Right hindlimb (tissue), 1 donor: ENCODE measurements around the gene TMEM267.
"Not testable (repeated sequence)": the region's sequence is repeated elsewhere in the genome, so short reads cannot be mapped to it uniquely, and the experiment has no call there.

Experiments
- DNase-seq: peaks from one replicate; pipeline ENCODE4 v3.0.0-alpha.2; 2018

The TMEM267 gene

DNA sequence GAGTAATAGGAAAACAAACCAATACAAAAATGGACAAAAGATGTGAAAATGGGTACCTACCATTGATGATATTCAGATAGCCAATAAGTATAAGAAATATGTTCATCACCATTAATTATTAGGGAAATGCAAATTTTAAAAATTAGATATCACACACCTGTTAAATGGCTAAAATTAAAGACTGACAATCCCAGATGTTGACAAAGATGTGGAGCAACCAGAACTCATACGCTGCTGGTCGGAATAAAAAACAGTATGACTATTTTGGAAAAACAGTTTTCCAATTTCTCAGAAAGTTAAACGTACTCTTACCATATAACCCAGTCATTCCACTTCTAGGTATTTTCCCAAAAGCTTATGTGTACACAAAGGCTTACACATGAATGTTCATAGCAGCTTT is 27.1 kb downstream of the TMEM267 start:
- no peak for DNase-seq

DNA sequence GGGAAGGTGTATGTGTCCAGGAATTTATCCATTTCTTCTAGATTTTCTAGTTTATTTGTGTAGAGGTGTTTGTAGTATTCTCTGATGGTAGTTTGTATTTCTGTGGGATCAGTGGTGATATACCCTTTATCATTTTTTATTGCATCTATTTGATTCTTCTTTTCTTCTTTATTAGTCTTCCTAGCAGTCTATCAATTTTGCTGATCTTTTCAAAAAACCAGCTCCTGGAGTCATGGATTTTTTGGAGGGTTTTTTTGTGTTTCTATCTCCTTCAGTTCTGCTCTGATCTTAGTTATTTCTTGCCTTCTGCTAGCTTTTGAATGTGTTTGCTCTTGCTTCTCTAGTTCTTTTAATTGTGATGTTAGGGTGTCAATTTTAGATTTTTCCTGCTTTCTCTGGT is 42.1 kb downstream of the TMEM267 start:
- DNase-seq = not testable (repeated sequence)

DNA sequence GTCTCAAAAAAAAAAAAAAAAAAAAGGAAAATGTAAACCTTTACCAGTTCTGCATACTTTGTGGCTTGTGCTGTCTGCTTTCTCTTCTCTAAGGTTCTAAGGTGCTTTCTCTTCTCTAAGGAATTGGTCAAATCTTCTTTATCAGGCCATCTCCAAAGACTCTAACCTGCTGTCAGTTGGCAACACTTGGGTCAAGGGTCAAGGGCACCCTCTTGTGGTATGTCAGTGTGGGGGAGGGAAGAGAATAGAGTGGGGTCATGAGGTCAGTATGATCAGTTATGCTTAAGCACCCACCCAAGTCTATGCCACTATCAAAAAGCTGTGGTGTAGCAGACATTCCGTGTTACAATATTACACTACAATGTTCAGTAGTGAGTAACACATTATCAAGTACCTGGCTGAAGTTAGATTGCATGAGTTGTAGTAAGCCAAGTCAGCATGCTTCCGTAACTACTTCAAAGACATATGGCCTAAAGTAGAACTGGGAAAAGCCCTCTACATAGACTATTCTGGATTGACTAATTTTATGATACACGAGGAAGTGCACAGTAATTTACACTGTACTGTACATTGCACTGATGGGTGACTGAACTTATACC is 46.5 kb downstream of the TMEM267 start:
- DNase-seq = no peak

DNA sequence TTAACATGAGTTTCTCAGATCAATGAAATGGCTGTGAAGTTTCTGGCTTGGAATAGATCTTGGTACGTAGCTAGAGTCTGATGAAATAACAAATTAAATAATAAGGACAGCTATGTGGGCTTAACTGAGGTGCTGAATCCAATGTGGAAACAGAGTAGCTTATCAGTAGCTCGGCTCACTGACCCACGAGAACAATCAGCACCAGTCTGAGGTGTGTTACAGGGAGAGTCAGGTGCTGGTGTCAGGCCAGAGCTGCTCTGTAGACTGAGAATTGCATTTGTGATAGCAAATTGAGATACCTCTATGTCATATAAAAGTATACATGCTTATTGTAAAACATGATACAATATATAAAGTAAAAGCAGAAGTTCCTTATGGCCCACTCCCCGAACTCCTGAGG is 50.3 kb downstream of the TMEM267 start:
- DNase-seq = no peak

DNA sequence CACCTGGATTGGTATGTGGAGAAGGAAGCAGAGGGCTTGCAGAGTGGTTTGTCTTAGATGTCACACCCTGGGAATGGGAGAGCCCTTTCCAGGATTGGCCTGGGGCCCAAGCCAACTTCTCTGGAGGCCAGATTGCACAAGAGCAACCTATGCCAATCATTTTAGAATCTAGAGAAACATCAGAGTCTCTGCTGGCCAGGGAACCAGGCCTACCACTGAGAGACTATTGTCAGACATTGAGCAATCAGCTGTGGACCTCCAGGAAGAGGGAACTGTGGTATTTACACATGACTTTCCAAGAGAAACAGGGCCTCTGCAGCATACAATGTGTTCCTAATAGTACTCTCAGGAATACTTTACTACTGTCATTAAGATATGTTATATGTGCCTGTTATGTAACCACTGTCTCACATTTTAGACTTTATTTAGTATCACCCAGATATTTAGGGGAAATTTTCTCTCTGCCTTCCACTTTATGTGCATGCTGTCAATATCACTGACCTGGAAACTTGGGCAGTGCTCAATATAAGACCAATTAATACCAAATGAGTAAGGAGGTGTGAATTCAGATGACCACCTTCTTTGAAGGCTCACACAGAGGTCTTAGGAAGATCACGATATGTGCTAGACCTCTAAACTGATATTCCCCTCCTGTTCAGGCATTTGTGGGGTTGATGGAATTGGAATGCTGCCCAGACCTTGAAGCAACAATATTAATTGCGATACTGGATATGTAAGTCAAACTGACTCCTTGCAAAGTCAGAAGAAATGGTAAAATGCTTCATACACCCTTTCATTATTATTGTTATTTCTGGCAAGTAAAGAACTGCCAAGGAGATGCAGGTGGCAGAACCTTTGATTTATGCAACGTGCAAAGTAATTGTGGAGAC is 50.9 kb downstream of the TMEM267 start:
- no peak for DNase-seq

DNA sequence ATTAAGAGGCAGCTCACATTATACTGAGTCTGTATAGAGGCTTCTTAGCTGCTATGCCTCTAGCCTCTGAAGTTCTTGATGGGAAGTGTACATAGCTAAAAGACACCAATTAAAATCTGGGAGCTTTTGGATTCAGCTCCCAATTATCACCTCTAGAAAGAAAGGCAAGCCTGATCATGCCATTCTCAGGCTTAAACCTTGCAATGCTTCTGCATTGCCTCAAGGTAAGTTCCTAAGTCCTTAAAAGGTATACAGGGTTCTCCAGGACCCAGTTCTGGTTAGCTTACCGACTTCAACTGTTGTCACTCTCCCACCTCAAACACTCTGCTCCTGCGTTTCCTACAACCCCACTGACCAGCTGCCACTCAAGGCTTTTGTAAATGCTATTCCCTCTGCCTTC is 54.0 kb downstream of the TMEM267 start:
- no peak for DNase-seq

DNA sequence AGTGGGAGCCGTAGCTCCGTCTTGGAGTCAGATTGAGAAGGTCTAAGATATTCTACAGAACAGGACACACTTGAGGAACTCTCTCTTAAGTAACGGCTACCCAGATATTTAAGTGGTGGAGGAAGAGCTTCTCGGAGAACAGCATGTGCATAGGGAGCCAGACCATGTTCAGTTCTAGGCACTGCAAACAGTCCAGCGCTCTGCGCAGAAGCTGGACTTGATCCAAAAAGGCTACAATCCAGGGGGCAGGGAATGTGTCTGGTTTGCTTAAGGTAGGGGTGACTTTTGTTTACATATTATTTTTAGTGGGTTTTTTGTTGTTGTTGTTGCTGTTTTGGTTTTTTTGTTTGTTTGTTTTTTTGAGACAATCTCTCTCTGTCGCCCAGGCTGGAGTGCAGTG is 54.6 kb downstream of the TMEM267 start:
- DNase-seq = no peak

DNA sequence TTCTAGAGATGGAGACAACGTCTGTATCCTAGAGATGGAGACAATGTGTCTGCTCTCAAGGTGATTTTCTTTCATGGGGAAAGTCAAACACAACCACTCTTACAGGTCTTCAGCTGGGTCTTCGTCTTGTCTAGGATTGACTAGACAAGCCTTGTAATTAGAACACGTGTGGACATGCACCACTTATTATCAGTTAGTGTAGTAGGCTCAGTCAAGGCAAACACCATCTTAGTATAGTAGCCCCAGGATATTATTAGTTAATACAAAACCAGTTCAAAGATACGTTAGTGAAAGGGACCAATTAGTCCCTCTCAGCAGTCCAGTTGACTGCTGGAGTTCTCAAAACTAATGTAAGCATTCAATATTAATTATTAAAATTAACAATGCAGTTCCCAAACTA is 56.4 kb downstream of the TMEM267 start:
- no peak for DNase-seq

DNA sequence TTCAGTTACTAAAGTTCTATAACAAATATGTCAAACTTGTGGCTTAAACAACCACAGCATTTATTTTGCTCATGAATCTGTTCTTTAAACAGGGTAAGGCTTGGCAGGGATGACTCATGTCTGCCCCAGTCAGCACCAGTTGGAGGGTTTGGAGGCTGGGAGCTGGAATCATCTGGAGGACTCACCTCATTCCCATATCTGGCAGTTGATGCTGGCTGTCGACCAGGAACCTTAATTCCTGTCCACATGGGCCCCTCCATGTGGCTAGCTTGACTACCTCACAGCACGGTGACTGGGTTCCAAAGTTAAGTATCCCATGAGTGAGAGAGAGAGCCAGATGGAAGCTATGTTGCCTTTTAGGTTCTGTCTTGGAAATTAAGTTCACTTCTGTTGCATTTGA is 57.7 kb downstream of the TMEM267 start:
- DNase-seq = no peak

DNA sequence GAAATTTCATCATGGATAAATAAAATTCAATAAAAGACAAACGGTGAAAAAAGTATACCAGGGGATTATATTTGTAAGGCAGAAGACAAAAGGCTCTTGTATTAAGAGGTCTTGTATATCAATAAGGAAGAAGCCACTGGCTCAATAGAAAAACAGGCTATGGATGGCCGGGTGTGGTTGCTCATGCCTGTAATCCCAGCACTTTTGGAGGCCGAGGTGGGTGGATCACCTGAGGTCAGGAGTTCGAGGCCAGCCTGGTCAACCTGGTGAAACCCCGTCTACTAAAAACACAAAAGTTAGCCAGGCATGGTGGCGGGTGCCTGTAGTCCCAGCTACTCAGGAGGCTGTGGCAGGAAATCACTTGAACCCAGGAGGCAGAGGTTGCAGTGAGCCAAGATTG is 60.6 kb downstream of the TMEM267 start:
- not testable (repeated sequence) for DNase-seq

DNA sequence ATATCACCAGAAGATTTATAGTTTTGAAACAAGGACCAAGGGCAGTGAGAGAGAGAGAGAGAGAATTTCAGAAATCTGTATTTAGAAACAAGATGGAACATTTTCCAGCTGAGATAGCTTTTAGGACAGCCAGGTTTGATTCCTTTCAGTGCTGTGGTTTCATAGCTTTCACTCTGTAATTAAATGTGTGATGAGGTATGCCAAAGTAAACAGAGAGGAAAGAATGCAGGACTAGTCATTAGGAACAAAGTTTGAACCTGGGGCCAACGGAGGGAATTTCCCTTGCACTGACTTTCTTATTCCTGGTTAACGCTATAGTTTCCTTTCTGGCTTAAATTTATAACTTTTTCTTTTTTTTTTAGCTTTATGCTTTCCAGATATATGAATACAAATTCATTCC is 61.5 kb downstream of the TMEM267 start:
- DNase-seq = no peak

DNA sequence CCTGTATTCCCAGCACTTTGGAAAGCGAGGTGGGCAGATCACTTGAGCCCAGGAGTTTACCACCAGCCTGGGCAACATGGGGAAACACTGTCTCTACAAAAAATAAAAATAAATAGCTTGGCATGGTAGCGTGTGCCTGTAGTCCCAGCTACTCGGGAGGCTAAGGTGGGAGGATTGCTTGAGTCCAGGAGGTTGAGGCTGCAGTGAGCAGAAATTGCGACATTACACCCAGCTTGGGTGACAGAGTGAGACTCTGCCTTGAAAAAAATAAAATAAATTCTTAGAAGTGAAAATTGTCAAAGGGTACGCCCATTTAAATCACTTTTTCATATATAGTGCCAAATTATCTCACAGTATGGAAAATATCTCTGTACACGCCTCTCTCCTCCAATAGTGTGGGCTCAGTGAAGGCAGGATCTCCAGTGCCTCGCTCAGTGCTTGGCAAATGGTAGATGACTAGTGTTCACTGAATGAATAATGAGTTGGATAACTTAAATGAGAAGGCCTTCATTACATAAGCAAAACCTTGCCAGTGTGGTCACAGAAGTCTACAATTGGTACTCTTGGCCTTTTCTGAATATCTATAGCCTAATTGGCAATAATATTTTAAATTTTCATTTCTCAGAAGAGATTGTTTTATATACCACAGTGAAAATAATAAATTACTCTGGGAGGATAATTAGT is 62.1 kb downstream of the TMEM267 start:
- no peak for DNase-seq

DNA sequence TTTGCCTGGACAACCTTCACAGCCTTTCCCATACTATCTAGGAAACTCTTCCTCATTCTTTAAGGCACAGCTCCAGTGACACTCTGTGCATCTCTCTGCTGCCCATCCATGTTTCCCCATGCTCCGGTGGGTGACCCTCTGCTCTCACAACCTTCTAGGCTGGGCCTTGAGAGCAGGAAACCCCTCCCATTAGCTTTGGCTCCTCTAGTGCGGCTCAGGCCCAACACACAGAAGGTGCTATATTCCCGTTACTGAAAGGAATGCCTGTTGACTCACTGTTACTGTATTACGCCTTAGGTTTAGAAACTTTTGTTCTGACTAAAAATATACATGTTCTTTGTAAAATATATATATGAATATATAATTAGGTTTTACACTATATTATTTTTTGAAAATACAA is 63.4 kb downstream of the TMEM267 start:
- no peak for DNase-seq

DNA sequence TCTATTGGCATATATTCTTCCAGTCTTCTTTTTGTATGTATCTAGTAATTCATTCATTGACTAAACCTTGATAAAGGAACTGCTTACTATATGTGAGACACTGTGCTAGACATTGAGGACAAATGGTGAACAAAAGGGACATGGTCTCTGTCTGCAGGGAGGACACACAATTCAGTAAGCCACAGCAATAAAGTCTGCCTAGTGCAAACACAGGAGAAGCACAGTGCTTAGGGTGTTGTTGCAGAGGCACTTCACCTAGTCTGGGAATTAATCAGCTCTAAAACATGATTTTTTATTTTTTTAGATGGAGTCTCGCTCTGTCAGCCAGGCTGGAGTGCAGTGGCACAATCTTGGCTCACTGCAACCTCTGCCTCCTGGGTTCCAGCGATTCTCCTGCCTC is 65.1 kb downstream of the TMEM267 start:
- no peak for DNase-seq

DNA sequence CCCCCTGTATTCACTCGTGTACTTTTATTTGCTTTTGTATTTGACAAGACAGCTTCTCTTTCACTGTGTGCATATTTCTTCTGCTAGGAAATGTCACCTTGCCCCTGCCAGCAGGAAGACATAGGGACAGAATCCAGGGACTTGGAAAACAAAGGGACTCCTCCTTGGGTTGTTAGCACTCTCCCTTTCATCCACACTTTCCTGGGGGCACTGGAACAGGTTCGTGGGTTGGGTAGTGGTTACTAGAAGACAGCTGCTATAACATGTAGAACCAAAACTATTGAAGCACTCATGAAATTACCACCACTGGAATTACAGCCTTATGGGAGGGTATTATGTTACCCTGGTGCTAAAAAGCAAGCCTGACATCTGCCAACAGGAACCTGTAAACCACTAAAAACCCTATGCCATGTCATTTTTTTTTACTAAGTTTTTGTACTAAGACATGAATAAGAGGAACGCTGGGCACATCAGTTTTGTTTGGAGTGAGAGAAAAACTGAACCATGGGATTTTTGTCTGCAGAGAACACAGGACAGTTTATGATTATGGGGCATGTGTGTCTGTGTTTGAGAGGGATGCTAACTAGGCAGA is 66.8 kb downstream of the TMEM267 start:
- DNase-seq = no peak

DNA sequence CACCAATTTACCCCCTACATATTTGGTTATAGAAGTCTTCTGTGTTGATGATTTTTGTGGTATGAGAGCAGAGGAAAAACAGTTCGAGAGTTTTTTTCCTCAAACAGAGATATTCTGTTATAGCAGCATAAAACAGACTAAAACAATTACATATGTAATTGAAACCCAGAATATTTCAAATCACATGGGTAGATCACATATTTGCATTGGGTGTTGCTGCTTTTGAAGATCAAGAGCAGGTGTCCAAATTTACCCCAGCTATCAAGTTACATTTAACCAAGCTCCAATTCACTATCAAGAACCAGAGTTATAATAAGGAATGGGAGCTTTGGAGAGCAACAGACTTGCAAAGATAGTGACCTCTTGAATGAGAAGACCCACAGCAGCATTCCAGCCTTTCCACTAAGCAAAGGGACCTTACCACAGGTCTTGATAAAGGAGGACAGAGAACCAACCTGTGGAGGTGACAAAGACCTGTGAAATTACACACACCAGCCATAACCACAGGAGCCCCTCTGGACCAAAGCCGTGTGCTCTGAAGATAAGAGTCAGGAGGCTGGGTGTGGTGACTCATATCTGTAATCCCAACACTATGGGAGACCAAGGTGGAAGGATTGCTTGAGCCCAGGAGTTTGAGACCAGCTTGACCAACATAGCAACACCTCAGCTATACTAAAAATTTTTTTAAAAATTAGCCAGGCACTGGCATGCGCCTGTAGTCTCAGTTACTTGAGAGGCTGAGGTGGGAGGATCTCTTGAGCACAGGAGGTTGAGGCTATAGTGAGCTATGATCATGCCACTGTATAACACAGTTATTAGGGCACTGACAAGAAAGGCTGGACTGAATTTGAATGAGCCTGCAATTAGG is 67.5 kb downstream of the TMEM267 start:
- no peak for DNase-seq

DNA sequence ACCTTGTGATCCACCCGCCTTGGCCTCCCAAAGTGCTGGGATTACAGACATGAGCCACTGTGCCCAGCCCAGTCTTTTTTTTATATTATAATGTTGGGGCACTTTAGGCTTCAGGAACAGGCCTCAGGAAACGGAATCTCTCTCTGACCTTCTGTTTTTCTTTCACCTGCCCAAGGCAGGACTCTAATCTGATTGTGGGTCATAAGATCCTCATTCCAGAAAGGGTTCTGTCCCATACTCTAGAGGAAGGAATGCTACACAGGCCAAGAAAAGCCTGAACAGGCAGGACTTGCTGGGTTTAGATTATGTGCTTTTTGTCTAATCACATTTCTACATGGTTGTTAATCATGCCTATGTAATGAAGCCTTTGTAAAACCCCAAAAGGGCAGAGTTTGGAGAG is 69.7 kb downstream of the TMEM267 start:
- no peak for DNase-seq

DNA sequence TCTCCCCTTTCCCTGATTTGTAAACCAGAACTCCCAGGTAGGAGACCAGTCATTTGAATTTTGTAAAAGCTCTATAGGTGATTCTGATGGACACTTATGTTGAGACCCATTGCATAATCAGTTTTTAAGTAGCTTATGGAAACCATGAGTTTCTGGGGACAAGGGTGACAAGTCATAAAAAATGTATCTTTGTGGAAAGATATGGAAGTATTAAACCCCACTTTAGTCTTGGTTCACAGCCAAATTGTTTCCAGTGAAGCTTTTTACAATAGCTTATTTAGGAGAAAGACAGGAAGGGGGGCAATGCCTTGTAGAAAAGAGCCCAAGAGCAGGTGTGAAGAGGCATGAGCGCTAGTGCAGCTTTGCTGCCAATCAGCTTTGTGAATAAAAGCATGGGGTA is 71.0 kb downstream of the TMEM267 start:
- no peak for DNase-seq

DNA sequence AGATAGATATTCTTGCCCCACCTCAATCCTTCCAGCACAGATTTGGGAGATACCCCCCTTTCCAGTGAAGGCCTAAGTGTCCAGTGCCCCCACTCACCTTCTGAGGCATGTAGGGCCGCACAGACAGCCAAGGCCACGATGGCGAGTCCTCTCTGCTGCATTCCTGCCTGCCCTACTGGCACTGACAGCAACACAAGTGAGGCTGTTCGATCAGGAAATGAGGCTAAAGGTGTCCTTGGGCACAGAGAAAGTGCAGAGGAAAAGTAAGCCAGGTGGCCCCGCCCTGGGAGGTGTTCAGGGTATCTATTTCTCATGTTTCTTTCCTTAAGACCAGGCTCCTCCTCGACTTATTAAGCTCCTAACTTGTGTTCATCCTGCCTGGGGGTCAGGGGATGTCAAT is 71.5 kb downstream of the TMEM267 start, which contains the start of gene CCL28:
CCL28 (minus strand) TSS at position 236 of the 400 bp plus-strand sequence; CDS start at position 161, 75 bp downstream.
- DNase-seq = no peak

DNA sequence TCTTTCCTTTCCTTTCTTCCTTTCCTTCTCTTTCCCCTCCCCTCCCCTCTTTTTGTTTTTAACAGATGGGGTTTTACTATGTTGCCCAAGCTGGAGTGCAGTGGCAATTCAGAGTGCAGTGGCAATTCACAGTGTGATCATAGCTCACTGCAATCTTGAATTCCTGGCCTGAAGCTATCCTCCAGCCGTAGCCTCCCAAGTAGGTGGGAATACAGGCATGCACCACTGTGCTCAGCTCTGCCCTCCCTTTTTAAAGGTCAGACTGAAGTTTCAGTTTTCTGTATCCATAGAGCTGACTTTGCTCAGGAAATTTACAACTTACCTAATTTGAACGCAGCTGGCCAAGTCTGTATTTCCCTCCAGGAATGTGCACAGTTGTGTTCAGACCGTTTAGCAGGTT is 72.2 kb downstream of the TMEM267 start:
- DNase-seq = no peak

DNA sequence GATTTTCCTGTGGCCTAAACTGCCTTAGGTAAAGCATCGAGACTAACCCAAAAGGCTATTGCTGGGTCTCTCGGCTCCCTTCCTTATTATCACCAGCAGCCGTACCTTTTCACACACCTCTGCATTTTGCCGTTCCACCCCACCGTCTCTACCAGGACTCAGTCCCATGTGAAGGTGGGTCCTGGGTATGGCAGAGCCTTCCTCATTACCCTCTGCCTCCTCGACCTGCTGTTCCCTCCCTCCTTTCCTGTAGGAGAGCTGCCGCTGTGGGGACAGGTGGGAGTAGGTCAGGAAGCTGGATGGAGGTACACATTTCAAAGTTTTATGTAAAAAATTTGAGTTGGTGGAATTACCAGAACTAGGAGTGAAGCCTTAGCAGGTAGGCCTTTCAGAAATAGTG is 73.3 kb downstream of the TMEM267 start:
- DNase-seq = no peak

DNA sequence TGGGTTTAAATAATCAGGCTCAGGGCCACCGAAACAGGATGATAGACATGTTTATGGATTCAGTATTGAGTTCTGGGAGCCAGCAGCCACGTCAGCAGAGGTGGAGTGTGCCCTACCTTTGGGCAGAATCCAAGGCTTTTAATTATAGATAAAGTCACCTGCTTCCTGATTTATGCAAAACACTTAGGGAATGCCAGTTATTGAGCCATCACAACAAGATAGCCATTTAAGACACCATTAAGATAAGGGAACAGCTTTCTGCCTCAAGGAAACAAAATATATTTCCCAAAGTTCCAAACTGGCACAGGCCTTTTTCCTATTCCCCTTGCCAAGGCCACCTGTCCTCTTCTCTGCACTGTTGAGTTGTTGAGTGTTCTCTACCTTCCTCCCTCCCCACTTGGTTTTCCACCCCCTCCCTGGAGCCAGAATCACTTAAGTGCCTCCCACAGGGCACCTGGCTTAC is 73.8 kb downstream of the TMEM267 start:
- DNase-seq = no peak
